ENCODE data around the gene PLXNA4.

Gene PLXNA4

DNA sequence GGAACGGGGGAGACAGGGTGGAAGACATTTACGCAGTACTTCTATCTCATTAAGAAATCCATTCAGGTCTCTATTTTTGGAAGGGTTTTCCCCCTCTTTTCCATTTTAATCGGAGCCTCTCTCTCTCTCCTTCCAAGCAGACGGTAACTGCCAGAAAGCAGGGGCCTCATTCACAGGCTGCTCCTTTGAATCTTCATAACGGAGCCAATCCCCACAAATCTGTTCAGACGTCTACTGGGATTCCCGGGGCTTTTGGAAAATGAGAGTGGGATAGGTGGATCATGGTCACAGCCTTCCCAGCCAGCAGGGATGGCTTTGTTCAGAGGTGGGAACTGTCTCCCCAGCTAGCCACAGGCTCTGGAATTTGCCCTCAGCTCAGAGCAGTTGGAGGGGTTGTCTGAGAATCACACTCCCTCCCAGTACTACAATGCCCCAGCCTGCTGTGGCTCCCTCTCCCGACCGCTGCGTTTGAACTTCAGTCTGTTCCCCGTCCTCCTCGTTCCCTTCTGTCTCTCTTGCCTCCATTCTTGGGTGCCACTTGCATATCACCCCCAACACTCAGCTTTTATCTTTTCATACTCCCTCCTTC is 413.6 kb downstream of the PLXNA4 start:
- no peak for DNase-seq

DNA sequence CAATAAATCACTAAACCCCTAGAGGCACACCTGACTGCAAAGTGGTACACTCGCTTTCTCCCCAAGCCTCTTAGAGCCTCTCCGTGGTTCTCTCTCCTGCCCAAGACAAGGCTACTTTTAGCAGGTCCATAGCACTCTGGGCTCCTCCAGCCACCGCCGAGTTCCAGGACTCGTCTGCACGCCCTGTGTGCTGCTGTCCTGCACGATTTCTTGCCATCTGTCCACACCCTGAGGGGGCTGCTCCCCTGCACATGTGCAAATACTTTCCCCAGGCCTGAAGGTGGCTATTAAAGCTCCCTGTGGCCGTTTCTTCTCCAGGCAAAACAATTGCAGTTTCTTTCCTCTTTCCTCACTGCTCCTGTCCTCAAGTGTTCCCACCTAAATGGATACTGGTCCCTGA is 414.3 kb downstream of the PLXNA4 start:
- DNase-seq: no peak

DNA sequence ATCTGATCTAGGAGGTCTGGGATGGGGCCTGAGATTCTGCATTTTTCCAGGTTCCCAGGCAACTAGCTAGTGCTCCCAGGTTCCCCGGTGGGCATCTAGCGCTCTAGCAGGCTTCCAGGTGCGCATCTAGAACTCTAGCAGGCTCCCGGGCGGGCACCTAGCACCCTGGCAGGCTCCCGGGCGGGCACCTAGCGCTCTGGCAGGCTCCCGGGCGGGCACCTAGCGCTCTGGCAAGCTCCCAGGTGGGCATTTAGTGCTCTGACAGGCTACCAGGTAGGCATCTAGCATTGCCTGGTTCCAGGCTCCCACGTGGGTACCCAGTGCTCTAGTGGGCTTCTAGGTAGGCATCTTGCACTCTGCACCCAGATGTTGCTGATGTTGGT is 414.7 kb downstream of the PLXNA4 start:
- no peak for DNase-seq

DNA sequence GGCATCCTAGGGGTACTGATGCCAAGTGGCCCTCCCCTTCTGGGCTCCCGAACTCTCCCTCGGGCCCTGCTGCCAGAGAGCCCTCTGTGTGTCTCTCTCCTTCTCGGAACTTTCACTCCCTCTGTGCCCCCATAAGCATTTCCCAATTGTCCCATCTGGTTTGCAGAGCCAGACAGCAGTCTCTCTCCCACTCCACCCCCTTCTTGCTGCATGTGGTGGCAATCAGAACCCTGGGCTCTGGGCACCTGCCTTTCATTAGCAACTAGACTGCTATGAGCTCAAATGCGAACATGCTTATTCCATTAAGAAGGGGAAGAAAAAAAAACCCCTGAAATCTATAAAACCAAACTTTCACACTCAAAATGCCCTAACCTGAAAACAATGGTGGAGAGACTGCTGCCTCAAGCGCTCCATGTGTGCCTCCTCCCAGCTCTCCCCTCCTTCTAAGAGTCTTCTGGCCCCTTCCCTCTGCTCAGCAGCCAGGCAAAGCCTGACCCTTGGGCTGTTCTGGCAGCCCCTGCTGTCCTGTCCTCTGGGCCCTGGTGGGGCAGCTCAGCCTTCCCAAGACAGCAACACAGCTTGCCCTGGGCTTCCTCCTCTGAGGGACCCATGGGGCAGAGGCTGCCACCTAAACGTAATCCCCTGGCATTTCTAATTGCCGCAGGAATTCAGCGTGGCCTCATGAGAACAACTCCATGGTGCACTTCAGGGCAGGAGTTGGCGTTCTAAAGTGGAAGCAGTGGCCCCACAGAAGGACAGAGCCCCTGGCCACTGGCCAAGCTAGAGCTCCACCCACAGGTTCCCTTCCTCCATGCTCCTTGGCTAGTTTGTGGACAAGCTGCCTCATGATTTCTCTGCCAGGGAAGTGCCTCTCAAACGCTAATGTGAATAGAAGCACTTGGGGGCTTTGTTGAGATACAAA is 415.4 kb downstream of the PLXNA4 start:
- DNase-seq: peak in 1 of 3 experiments; percentile 17

DNA sequence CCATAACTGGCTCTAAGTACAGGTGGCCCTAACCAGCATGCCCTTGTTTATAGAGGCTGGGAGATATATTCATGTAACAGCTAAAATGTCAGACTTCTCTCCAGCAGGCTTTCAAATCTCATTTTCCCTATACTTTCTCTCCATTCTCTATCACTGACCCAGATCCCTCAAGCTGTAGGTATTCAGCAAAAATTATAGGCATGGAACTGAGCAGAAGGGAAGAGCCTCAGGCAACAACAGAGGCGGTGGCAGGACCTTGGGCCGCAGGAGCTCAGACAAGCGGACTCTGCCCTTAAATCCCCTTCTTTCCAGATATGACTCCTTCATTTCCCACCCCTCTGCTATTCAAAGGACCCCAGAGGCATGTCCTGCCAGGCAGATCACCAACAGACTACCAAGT is 417.4 kb downstream of the PLXNA4 start:
- DNase-seq: no peak

DNA sequence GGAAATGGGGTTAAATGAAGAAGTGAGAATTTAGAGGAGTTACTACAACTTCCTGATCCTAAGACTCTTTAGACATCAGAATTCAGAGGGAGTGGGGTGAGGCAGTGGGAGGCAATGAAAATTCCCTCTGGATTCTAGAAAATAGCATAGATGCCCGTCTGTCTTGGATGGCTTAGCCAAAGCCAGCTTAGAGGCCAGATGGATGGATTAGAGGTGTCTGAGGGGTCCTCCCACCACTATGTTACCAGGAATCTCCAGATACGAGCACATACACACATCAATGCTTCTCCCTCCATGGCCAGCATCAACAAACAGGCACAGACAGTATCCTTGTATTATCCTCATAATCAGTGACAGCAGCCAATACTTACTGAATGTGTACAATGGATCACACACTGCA is 418.1 kb downstream of the PLXNA4 start:
- no peak for DNase-seq

DNA sequence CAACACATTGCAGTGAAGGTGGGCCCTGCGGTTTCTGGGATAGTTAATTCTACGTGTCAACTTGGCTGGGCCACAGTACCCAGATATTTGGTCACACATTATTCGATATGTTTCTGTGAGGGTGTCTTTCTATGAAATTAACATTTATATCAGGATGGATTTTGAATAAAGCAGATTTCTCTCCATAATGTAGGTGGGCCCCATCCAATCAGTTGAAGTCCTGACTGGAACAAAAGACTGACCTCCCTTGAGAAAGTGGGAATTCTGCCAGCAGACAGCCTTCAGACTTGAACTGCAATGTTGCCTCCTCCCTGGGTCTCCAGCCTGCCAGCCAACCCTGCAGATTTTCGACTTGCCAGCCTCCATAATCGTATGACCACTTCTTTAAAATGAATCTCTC is 420.6 kb downstream of the PLXNA4 start:
- DNase-seq: no peak

DNA sequence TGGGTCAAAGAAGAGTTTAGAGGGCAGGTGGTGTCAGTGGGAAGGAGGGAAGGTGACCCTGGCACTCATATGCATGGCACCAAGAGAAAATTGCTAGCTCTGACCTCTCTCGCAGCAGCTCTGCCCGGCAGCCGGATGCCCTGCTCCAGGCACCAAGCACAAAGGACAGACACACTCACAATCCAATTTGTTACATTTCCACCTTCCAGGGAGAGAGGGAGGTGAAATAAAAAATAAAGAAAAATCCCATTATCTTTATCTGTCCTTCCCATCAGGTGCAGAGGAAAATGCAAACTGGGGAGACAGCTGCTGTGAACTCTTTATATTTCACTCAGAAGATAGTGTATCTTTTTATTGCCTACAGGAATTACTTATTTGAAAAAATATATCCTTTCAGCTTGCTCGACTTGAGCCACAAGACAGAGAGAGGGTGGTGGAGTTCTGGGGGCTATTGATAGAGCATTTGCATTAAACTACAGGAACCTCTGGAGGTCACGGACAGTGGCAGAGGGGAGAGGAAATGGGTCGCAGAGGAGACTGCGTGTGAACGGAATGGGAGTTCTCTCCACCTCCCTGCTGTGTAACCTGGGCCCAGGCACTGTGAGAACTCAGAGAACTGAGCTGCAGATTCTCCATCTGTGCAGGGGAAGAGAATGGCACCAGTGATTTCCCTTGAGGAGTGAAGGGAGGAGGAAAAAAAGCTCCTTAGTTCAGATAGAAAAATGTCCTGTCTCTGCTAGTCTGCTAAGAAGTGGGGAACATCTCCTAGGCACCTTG is 421.4 kb downstream of the PLXNA4 start:
- no peak for DNase-seq

DNA sequence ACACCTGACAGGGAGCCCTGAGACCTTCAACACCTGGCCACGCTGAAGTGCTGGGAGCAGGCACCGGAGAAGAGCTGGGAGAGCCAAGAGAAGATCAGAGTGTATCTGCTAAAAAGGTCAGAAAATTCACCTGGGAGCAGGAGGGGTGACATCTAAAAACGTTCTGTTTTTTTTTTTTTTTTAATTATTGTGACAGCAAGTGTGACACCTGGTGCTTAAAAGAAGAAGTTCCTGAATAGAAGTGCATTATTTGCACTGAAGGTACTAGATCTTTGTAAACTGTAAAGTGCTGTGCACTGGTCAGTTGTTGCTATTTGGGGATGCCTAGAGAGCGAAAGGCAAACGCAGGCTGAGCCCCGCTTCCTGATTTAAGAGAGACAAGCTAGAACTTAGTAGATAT is 422.0 kb downstream of the PLXNA4 start:
- no peak for DNase-seq

DNA sequence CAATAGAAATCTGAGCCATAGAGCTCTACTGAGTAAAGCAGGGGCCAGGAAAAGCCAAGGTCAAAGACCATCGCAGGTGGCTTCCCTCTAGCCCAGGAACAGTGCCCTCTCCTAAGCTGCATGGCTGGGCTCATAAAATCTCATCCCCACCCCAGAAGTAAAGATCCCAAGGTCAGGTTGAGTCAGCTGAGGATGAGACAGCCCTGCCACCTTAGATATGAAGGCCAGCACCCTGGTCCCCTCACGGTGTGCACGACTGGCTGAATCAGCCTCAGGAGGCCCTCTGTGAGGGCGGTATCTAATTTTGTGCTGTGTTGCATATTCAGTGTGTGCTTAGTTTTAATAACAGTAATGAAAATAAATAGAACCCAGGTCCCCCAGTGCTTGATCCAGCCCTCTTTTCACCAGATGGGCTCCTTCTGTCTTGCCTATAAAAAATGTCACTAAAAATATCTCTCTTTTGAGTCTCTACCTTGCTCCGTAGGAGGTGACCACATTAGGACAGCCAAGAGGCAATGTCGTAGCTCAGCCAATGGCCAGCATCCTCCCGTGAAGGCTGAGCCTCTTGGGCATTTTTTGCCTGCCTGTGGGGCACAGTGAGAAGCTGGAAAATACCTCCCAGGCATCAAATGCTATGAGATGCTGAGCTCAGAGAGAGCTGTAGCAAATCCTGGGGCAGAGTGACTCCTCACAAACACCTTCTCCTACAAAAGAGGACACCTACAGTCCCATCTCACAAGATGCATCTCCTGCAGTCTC is 424.0 kb downstream of the PLXNA4 start:
- no peak for DNase-seq

DNA sequence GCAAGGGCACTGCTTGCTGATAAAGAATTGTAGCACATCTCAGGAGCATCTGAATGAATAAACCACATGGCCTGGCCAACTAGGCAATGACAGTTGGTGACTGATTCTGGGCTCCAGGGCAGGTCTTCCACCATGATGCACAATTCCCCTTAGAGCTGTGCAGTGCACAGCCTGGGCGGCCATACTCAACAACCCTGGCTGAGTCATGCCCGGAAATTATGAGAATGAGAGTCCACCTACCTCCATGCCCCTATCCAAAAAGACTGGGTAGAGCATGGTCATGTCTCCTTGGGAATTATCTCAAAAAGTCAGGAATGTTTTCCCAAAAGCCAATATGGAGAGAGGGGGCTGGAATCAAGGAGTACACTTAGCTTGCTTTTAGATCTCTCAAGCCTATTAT is 425.6 kb downstream of the PLXNA4 start:
- DNase-seq: no peak

DNA sequence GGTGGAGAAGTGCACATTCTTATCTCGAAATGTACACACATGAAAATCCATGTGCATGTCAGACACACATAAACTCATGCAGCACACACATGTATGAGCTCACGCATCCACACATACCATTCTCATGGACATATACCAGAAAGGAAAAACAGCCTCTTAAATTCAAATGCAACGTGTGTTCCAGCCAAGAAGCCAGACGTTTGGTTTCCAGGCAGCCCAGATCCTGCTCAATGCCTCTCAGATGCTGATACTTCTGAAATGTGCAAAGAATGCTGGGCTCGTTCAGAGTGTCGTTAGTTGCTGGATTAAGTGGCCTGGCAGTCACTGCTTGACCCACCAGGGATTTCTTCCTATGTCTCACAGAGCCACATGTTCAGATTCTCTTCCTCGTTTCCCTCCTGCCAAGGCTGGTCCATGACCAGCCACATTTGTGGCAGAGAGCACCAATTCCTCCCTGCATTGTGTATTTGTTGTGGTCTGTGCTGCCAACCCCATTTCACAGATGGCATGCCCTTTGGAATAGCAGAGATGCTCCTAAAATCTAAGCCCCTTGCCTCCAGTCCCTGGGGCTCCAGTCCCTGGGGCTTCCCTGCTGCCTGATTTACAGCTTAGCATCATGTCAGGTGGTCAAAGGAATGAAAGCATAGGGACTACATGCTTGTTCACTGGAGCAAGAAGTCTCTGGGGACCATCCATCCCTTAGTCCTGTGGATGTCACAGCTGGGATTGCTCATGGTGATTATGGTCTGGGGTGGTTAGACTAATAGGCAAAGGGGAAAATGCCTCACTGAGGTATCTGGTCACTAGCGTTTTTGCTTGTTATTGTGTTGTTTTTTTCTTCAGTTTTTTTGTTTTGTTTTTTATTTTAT is 426.6 kb downstream of the PLXNA4 start:
- DNase-seq: peak in 1 of 3 experiments; percentile 30

DNA sequence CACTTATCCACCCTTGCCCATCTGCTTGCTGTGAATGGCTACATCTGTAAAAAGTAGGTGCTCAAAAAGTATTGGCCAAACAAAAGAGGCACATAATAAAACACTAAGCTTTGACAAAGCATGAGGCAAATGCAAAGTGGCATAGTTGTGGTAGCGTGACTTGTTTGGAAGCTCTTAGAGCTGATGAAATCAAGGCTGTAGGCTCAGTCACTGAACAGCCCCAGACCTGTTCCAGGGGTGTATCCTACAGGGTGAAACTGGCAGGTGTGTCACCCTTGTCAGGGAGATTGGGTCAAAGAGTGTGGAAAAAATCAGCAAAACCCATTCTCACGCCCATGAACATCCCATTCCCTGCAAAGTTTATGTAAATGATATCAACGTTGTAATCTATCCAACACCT is 427.4 kb downstream of the PLXNA4 start:
- no peak for DNase-seq

DNA sequence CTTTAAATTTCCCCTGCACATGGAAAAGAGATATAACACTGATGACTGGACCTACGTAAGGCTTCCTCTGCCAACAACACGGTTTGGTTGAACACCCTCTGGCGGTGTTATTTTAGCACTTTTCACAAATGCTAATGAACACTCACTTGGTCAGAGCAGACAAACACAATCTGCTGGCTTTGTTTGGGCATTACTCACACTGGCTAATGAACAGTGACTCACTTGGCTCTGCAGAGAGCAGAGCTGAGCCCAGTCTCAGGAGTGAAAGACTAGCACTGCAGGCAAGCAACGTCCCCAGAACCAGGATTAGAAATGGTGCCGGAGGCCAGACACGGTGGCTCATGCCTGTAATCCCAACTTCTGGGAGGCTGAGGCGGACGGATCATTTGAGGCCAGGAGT is 430.8 kb downstream of the PLXNA4 start:
- DNase-seq: peak in 1 of 3 experiments; percentile 24

DNA sequence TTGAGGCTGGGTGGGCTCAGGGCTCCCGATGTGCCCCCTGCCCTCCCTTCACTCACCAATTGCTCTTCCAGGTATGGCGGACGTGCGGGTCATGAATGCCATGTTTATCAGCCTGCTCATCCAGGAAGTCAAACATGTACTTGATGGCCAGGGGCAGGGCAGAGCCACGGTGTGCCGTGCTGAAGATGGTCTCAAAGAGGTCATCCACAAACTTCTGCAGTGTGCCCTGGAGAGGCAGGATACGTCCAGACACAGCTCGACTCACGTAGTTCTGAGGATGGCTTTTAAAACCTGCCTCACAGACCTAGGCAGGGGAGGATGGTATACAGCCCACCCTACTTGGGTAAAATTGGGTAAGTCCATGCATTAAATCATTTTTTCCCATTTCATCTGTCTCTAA is 431.2 kb downstream of the PLXNA4 start:
- DNase-seq: no peak

DNA sequence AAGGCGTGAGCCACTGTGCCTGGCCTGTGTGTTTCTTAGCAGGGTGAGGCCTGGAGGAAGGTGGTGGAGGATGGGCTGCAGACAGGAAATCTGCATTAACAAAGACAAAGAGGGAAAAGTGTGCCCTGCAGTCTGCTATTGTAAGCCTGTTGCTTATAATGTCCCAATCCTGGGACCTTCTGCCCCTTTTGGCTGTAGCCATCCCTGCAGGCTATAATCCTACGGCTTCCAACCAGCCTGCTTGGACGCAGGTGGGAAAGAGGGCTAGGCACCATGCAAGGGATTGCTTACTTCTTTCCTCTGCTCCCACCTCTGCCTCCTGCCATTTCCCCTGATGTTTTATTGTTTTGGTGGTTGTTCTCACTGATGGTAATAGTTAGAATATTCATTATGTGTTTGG is 434.3 kb downstream of the PLXNA4 start:
- no peak for DNase-seq

DNA sequence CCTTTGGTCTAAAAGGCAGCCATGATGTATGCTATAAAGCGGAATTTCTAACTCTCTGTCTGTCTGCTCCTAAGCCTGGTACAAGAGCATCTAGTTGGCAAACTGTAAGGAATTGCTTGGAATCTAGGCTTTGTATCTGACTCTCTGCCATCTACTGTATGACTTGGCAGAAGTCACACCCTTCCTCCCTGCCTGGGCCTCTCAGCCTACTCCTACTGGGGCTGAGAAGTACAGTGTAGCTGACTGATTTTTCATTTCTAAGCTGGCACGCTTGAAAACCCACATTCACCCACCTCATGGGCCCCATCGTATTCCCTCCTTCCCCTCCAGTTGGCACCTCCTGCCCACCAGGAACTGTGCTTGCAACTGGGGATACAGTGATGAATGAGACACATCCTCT is 435.2 kb downstream of the PLXNA4 start:
- DNase-seq: no peak

DNA sequence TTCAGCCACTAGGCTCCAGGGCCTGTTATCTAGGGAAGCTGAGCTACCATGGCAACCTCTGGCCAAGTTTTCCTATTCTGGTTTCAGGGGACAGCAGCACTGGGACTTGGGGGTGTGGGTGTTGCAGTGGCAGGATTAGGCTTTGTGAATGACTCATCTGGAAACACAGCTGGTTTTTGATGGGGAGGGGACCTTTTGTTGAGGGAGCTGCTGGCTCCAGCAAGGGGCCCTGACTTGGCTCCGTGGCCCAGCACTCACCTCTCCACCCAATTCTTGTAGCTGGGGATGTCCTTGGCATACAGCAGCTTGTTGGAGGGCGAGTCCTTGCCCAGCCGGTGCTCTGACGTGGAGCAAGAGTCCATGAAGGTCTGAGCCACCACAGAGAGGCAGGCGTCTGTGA is 435.9 kb downstream of the PLXNA4 start:
- no peak for DNase-seq

DNA sequence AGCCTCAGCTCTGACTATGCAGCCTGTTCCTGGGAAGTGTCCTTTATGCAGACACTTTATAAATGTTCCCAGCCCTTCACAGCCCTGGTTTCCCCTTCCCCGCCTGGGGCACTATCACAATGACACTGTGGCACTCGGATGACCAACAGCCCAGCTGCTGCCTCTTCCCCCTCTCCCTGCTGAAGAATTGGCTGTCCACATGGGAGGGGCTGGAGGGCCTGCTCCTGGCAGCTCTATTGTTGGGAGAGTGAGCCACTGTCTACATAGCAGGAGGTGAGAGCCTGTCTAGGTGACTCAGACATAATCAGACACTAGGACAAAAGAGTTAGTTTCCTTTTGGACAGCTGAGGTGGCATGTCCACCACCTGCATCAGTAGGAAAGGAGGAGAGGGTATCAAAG is 437.5 kb downstream of the PLXNA4 start:
- peak in 1 of 3 experiments; percentile 55 for DNase-seq

DNA sequence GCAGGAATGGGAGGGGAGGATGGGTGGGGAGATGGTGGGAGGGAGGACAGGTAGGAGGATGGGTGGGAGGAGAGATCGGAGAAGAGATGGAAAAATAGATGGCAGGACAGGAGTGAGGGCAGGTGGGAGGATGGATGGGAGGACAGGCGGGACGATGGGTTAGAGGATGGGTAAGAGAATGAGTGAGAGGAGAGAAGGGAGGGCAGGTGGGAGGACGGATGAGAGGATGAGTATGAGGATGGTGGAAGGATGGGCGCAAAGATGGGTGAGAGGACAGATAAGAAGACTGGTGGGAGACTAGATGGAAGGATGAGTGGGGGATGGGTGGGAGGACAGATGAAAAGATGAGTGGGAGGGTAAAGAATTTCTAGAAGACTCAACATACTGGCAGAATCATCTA is 438.6 kb downstream of the PLXNA4 start:
- no peak for DNase-seq

DNA sequence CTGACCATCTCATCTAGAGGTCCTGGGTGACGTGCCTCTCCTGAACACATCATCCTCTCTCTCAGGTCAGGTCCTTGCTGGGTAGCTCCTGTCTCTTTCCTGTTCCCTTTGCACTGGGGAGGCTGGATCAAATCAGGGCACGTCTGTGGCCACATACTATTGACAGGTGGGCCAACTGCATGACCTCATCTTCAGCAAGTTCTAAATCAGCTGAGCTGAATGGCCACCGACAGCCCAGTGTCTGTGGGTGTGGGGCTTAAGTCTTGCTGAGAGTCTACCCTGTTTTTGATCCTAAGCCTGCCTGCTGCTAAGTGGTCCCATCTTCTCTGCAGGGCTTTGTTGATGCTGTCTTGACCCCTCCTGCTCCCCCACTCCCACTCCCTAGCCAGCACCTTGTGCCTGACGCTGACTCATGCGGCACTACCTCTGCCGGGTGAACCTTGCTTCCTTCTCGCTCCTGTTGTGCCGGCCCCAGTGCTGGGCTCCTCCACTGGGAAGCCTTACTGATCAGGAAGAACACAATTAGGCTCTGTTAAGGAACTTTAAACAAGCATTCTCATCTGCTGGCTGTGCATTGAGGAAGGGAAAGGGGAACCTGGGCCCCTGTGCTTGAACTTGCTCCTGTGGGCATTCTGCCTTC is 440.4 kb downstream of the PLXNA4 start:
- DNase-seq: no peak

All from NCI-H1417 (cell line).